ENCODE data around the gene PHIP.

The PHIP gene

GRCh38 chr6:79065232-79065631 lies 12.8 kb downstream of the PHIP start:
- H3K9ac ChIP-seq = no peak overlapping the region
- TF ChIP-seq, protein P1, sequence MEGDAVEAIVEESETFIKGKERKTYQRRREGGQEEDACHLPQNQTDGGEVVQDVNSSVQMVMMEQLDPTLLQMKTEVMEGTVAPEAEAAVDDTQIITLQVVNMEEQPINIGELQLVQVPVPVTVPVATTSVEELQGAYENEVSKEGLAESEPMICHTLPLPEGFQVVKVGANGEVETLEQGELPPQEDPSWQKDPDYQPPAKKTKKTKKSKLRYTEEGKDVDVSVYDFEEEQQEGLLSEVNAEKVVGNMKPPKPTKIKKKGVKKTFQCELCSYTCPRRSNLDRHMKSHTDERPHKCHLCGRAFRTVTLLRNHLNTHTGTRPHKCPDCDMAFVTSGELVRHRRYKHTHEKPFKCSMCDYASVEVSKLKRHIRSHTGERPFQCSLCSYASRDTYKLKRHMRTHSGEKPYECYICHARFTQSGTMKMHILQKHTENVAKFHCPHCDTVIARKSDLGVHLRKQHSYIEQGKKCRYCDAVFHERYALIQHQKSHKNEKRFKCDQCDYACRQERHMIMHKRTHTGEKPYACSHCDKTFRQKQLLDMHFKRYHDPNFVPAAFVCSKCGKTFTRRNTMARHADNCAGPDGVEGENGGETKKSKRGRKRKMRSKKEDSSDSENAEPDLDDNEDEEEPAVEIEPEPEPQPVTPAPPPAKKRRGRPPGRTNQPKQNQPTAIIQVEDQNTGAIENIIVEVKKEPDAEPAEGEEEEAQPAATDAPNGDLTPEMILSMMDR (IDR thresholded peaks at IDR 0.05) = no peak
- no peak overlapping the region for H3K27ac ChIP-seq
- no peaks in the 10 kb centered on the region for H3K9me3 ChIP-seq (ENCODE audit: control insufficient read depth, low read length)
- no peak overlapping the region for H3K4me2 ChIP-seq (ENCODE audit: low read length)
- H3K4me1 ChIP-seq = peaks cover 10% of the 10 kb centered on the region
- no peak overlapping the region for H3K4me3 ChIP-seq (ENCODE audit: low read depth, low read length)
- no peak overlapping the region for H2AFZ ChIP-seq
- no peaks in the 10 kb centered on the region for H3K27me3 ChIP-seq (ENCODE audit: control insufficient read depth, insufficient read depth, low read length)
- H3K79me2 ChIP-seq = peaks cover 28% of the 10 kb centered on the region
- H3K36me3 ChIP-seq (ENCODE audit: control insufficient read depth, insufficient read depth, low read length) = no peaks in the 10 kb centered on the region

DNA sequence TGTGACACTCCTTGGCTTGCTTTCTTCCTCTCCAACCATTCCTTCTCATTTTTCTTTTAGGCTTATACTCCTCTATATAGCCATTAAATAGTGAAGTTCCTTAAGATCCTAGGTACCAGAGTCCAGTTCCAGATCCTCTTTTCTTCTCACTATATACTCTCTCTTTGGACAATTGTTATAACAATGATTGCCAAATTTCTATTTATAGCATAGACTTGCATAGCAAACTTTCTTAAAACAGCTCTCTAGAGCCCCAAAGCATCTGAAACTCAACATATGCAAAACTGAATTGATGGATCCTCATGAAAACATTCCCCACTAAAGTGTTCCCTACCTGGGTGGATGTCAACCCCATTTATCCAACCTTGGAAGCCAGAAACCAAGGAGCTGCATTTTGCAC lies 13.4 kb downstream of the PHIP start:
- no peak overlapping the region for H3K27ac ChIP-seq
- H3K9ac ChIP-seq = no peak overlapping the region
- H3K4me1 ChIP-seq = peaks cover 8% of the 10 kb centered on the region
- no peaks in the 10 kb centered on the region for H3K36me3 ChIP-seq (ENCODE audit: control insufficient read depth, insufficient read depth, low read length)
- no peak overlapping the region for H2AFZ ChIP-seq
- TF ChIP-seq, protein P1 (IDR thresholded peaks at IDR 0.05) = no peak
- peaks cover 30% of the 10 kb centered on the region for H3K79me2 ChIP-seq
- no peaks in the 10 kb centered on the region for H3K27me3 ChIP-seq (ENCODE audit: control insufficient read depth, insufficient read depth, low read length)
- no peak overlapping the region for H3K4me2 ChIP-seq (ENCODE audit: low read length)
- no peak overlapping the region for H3K4me3 ChIP-seq (ENCODE audit: low read depth, low read length)
- no peaks in the 10 kb centered on the region for H3K9me3 ChIP-seq (ENCODE audit: control insufficient read depth, low read length)

- Histone ChIP-seq H3K27me3 (ENCODE audit: control insufficient read depth, insufficient read depth, low read length) (no peaks in the 10 kb centered on the region), H3K36me3 (ENCODE audit: control insufficient read depth, insufficient read depth, low read length) (no peaks in the 10 kb centered on the region), H3K79me2 (peaks cover 19% of the 10 kb centered on the region), H3K4me1 (peaks cover 8% of the 10 kb centered on the region), H3K9ac (no peak overlapping the region), H3K9me3 (ENCODE audit: control insufficient read depth, low read length) (no peaks in the 10 kb centered on the region), H2AFZ (no peak overlapping the region), H3K4me2 (ENCODE audit: low read length) (no peak overlapping the region), H3K27ac (no peak overlapping the region), H3K4me3 (ENCODE audit: low read depth, low read length) (no peak overlapping the region)
- TF ChIP-seq, protein P1 (IDR thresholded peaks at IDR 0.05) = no peak
These were observed 15.3 kb downstream of the PHIP start for GRCh38 chr6:79062708-79063107.

DNA sequence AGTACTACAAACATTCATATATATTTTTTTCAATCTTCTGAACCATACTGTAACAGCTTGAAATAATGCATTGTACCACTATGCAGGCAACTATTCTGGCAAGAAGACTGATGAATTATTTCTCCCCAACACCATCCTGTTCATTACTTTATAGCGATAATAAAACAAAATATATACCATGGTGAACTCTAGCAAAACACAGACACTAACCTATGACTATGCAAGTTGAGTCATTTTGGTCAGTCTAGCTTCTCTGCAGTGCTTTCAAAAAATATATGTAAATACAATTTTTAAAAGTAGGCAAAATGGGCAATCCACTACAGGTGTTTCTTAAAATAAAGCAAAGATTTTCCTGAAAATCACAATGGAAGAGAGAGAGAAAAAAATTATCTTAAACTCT lies 20.3 kb downstream of the PHIP start:
- Histone ChIP-seq H2AFZ (no peak overlapping the region), H3K27me3 (ENCODE audit: control insufficient read depth, insufficient read depth, low read length) (no peaks in the 10 kb centered on the region), H3K79me2 (peaks cover 11% of the 10 kb centered on the region), H3K4me1 (no peaks in the 10 kb centered on the region), H3K36me3 (ENCODE audit: control insufficient read depth, insufficient read depth, low read length) (no peaks in the 10 kb centered on the region), H3K4me2 (ENCODE audit: low read length) (no peak overlapping the region), H3K27ac (no peak overlapping the region), H3K9me3 (ENCODE audit: control insufficient read depth, low read length) (no peaks in the 10 kb centered on the region), H3K4me3 (ENCODE audit: low read depth, low read length) (no peak overlapping the region), H3K9ac (no peak overlapping the region)
- TF ChIP-seq, protein P1 (IDR thresholded peaks at IDR 0.05) = no peak

- H3K9ac ChIP-seq = no peak overlapping the region
- no peak overlapping the region for H3K4me3 ChIP-seq (ENCODE audit: low read depth, low read length)
- H3K36me3 ChIP-seq (ENCODE audit: control insufficient read depth, insufficient read depth, low read length) = no peaks in the 10 kb centered on the region
- no peak overlapping the region for H3K4me2 ChIP-seq (ENCODE audit: low read length)
- TF ChIP-seq, protein P1 (IDR thresholded peaks at IDR 0.05) = no peak
- peaks cover 11% of the 10 kb centered on the region for H3K79me2 ChIP-seq
- H3K27ac ChIP-seq = no peak overlapping the region
- H2AFZ ChIP-seq = no peak overlapping the region
- H3K4me1 ChIP-seq = no peaks in the 10 kb centered on the region
- no peaks in the 10 kb centered on the region for H3K27me3 ChIP-seq (ENCODE audit: control insufficient read depth, insufficient read depth, low read length)
- H3K9me3 ChIP-seq (ENCODE audit: control insufficient read depth, low read length) = no peaks in the 10 kb centered on the region
These were observed 21.8 kb downstream of the PHIP start for GRCh38 chr6:79056226-79056625.

Data from parathyroid adenoma (tissue), 2 donors.